Colonic mucosa (tissue), 4 donors: ENCODE measurements around the gene NQO2. TPM values are rescaled to one million over a fixed set of nuclear protein-coding genes. Genes with fewer than 3 reads are reported as not detected.
"Not testable (repeated sequence)": the region's sequence is repeated elsewhere in the genome, so short reads cannot be mapped to it uniquely, and the experiment has no call there.

ENCODE experiments used
- DNase-seq: peaks from one replicate; pipeline ENCODE4 v3.0.0-alpha.2; 2020
- H3K27ac ChIP-seq: fragments of 200-600 bp; one replicate; pipeline ENCODE4 v1.8.0; 2021
- H3K27me3 ChIP-seq: fragments of 200-600 bp; one replicate; pipeline ENCODE4 v1.8.0; 2021
- H3K36me3 ChIP-seq: fragments of 200-600 bp; one replicate; pipeline ENCODE4 v1.8.0; 2021
- H3K4me1 ChIP-seq: fragments of 200-600 bp; one replicate; pipeline ENCODE4 v1.8.0; 2021; ENCODE audit warnings: mild to moderate bottlenecking
- H3K4me3 ChIP-seq: fragments of 200-600 bp; one replicate; pipeline ENCODE4 v1.8.0; 2021
- H3K9ac ChIP-seq, 2 donors: one replicate each; pipeline ENCODE4 v1.7.0; 2013; ENCODE audit warnings: control low read depth in 2 of 2, low read depth in 2 of 2, low read length in 2 of 2
- H3K9me3 ChIP-seq: fragments of 200-600 bp; one replicate; pipeline ENCODE4 v1.8.0; 2021
- CTCF ChIP-seq: fragments of 200-600 bp; IDR thresholded peaks from one replicate; pipeline ENCODE4 v1.8.0; 2022; ENCODE audit warnings: antibody characterized with exemption, mild to moderate bottlenecking
- intact Hi-C: fragments of 100-400 bp; cut with DNase I; formaldehyde crosslinking; loops from one replicate; pipeline ENCODE4 v1.14.1; 2022
- total RNA-seq, 2 donors: library from RNA; stranded (reverse); fragmentation: NEBNext Ultra II Directional in 1 of 2; extraction: Animal tissue kit (Norgen Biotek cat#: 25700) in 1 of 2; gene quantifications; one replicate each; pipeline ENCODE4 v1.2.1, GENCODE V29; 2021
- donor health status: healthy.
- donor health status: DM: no; HTN: no; CAD: no.
- donor health status: DM: no; HTN: no; CAD: no.

Gene NQO2
- total RNA-seq, 2 donors from 2014 or later, result 14.1 to 19.0 TPM

- intact Hi-C loops, result no loop called here
- no peaks in the 10 kb centered on the region for H3K27me3 ChIP-seq
- peak overlapping the region; percentile 20 for H3K4me3 ChIP-seq
- no peak for TF ChIP-seq CTCF
- H3K36me3 ChIP-seq, result no peaks in the 10 kb centered on the region
- H3K4me1 ChIP-seq, result no peaks in the 10 kb centered on the region
- peak overlapping the region in 1 of 2 donors; percentile 69 for H3K9ac ChIP-seq
- H3K27ac ChIP-seq, result peak overlapping the region; percentile 78
- no peaks in the 10 kb centered on the region for H3K9me3 ChIP-seq
- peak; percentile 96 for DNase-seq
Observed at GRCh38 chr6:3023663-3024483, 24.2 kb downstream of the NQO2 start.

GRCh38 chr6:3026791-3027626 lies 27.3 kb downstream of the NQO2 start:
- TF ChIP-seq CTCF, result no peak
- H3K27me3 ChIP-seq, result no peaks in the 10 kb centered on the region
- H3K4me1 ChIP-seq, result no peaks in the 10 kb centered on the region
- no peaks in the 10 kb centered on the region for H3K9me3 ChIP-seq
- peak overlapping the region in 1 of 2 donors; percentile 3 for H3K9ac ChIP-seq
- H3K27ac ChIP-seq, result peak overlapping the region; percentile 35
- H3K4me3 ChIP-seq, result no peak overlapping the region
- intact Hi-C loops, result no loop called here
- H3K36me3 ChIP-seq, result no peaks in the 10 kb centered on the region
- no peak for DNase-seq

- DNase-seq, H3K27ac ChIP-seq, H3K4me3 ChIP-seq, H3K27me3 ChIP-seq, H3K9me3 ChIP-seq, H3K36me3 ChIP-seq, H3K4me1 ChIP-seq, intact Hi-C loops, H3K9ac ChIP-seq: not testable (repeated sequence)
Observed at GRCh38 chr6:3028156-3028555, 28.5 kb downstream of the NQO2 start.

GRCh38 chr6:3031857-3032640 lies 32.4 kb downstream of the NQO2 start:
- H3K9ac ChIP-seq, result no peak overlapping the region
- H3K4me3 ChIP-seq, result no peak overlapping the region
- no peaks in the 10 kb centered on the region for H3K9me3 ChIP-seq
- no peak for DNase-seq
- H3K27me3 ChIP-seq, result no peaks in the 10 kb centered on the region
- H3K27ac ChIP-seq, result no peak overlapping the region
- intact Hi-C loops, result no loop called here
- H3K36me3 ChIP-seq, result no peaks in the 10 kb centered on the region
- no peak for TF ChIP-seq CTCF
- no peaks in the 10 kb centered on the region for H3K4me1 ChIP-seq

- intact Hi-C loops, result no loop called here
- H3K9me3 ChIP-seq, result no peaks in the 10 kb centered on the region
- no peak for TF ChIP-seq CTCF
- no peaks in the 10 kb centered on the region for H3K4me1 ChIP-seq
- H3K4me3 ChIP-seq, result no peak overlapping the region
- peak; percentile 30 for DNase-seq
- no peaks in the 10 kb centered on the region for H3K36me3 ChIP-seq
- no peak overlapping the region for H3K9ac ChIP-seq
- no peak overlapping the region for H3K27ac ChIP-seq
- no peaks in the 10 kb centered on the region for H3K27me3 ChIP-seq
Observed at GRCh38 chr6:3032986-3033385, 33.3 kb downstream of the NQO2 start.
